ENCODE data around the gene ACE. TPM values are rescaled to one million over a fixed set of nuclear protein-coding genes. Genes with fewer than 3 reads are reported as not detected.

ACE gene
- total RNA-seq, result 119 and 130 TPM in 2 replicates

DNA sequence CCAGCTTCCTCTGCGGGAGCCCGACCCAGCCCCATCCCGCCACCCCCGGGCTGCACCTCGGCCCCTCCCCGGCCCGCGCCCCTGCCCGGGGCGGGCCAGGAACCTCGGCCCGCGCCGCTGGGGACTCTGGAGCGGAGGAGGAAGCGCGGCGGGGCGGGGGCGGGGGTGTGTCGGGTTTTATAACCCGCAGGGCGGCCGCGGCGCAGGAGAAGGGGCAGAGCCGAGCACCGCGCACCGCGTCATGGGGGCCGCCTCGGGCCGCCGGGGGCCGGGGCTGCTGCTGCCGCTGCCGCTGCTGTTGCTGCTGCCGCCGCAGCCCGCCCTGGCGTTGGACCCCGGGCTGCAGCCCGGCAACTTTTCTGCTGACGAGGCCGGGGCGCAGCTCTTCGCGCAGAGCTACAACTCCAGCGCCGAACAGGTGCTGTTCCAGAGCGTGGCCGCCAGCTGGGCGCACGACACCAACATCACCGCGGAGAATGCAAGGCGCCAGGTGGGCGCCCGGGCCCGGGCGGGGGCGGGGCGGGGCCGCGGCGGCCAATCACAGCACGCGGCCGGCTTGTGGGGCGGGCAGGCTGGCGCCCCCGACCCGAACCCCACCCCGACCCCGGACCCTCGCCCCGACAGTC, at the start of gene ACE:
Gene ACE (plus strand): TSS at position 208 of the 626 bp plus-strand sequence. CDS start 34 bp downstream, at position 242.

DNA sequence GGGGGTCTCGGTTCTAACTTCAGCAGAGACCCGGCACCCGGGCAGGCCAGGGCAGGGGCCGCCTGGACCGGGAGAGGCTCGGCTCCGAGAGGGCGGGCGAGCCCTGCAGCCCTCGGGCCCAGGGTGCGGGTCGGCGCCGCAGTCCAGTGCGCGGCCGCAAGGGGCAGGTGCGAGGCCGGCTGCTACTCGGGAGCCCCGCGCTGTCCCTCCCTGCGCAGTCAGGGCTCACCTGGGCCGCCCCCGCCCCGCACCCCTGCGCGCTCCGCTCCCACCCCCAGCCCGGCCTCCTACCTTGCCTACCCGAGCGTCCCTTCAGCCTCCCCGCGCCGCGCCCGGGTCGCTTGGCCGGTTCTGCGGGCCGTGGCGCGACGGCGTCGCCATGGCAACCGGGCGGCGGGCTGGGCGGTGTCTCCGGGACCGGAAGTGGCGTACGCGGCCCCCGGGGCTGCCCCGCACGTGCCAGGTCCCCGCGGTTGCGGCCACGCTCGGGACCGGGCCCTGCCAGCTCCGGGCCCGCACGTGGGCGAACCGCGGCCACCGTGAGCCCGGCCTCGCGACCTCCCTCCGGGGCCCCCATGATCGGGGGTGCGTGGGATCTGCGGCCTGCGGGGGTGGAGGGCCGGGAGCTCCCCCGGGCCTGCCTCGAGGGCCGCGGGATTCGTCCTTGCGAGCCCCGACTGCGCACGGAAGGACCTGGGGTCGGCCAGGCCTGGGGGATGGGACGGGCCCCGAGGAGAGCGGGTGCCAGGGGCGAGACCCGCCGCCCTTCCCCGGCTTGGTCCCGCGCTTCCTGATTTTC, 30.7 kb upstream of the ACE start, which contains the start of gene CYB561:
Gene CYB561 (minus strand): TSS at position 353 of the 799 bp plus-strand sequence. CDS start 8,759 bp downstream, outside the sequence.

GRCh38 chr17:63523253-63523855, 46.5 kb downstream of the ACE start, which contains the start of gene KCNH6:
TSS of gene KCNH6 (plus strand) at chr17:63523358. CDS start at chr17:63523414, 56 bp downstream.

Other genes with a start within 250 kb of the ACE start
- 21.0 and 26.1 TPM in 2 replicates for gene CYB561, start 30.8 kb upstream of the ACE start, total RNA-seq
- gene KCNH6, start 46.3 kb downstream of the ACE start, total RNA-seq, result not detected in 2 replicates
- 23.2 and 24.5 TPM in 2 replicates for gene DCAF7, start 73.4 kb downstream of the ACE start, total RNA-seq
- 10.7 and 13.4 TPM in 2 replicates for gene TACO1, start 123.8 kb downstream of the ACE start, total RNA-seq
- 17.0 and 25.6 TPM in 2 replicates for gene MAP3K3, start 145.4 kb downstream of the ACE start, total RNA-seq
- 20.4 and 23.7 TPM in 2 replicates for gene LIMD2, start 223.1 kb downstream of the ACE start, total RNA-seq

All from cardiac ventricle fibroblast (primary cell).